ENCODE data around the gene MINDY4. TPM values are rescaled to one million over a fixed set of nuclear protein-coding genes. Genes with fewer than 3 reads are reported as not detected.
A peak's percentile ranks its signal among the peaks of the same experiment; 100 is the strongest.

MINDY4 gene
- total RNA-seq, 1 experiment from 2014 or later = 2.1 TPM

DNA sequence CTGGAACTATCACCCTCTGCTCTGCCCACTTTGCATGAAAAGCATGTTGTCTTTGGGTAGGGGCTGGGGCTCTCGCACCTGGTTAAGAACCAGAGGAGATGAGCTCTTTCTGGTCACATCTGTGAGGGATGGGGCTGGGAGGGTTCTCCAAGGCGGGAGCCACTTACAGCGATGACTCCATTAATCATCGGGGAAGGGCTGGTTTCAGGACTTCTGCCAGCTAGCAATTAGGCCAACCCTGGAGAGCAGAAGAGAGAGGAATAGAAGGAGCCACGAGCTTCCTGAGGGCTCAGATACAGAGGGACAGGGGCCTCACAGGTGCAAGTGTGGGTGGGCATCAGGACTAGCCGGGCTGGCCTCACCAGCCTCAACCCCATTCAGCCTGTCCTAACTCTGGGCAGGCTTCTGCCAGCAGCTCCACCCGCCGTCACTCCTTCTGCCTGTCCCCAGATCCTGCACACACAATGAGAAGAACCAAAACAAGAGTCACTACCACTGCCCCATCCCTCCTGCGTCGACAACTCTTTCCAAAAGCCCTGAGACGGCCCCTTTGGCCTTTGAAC lies 148.9 kb downstream of the MINDY4 start:
- BruUV-seq (replicated peaks) = no TSS peak
- peaks cover 4% of the 10 kb centered on the region for H3K4me1 ChIP-seq
- no peaks in the 10 kb centered on the region for H3K27me3 ChIP-seq (replicated peaks; ENCODE audit: control insufficient read depth, insufficient read depth, low read length)
- intact Hi-C loops (cut with micrococcal nuclease; ENCODE audit: unreplicated experiment) = no loop called here
- Mint-ChIP-seq H3K27me3 (ENCODE audit: insufficient read depth, unreplicated experiment) (no peaks in the 10 kb centered on the region), H3K36me3 (ENCODE audit: insufficient read depth, unreplicated experiment) (no peaks in the 10 kb centered on the region), H3K4me1 (ENCODE audit: low read depth, unreplicated experiment) (peaks cover 4% of the 10 kb centered on the region), H3K9me3 (ENCODE audit: unreplicated experiment) (no peaks in the 10 kb centered on the region), H3K4me3 (ENCODE audit: unreplicated experiment) (no peak overlapping the region), H3K27ac (ENCODE audit: unreplicated experiment) (no peak overlapping the region)
- ChIA-PET POLR2A (no interaction called here), CTCF (no interaction called here)
- H3K9me3 ChIP-seq = no peaks in the 10 kb centered on the region
- H3K4me3 ChIP-seq (ENCODE audit: low read depth, low read length) = no peak overlapping the region
- peak in 1 of 2 experiments; percentile 21 for DNase-seq
- TF ChIP-seq, protein P1, sequence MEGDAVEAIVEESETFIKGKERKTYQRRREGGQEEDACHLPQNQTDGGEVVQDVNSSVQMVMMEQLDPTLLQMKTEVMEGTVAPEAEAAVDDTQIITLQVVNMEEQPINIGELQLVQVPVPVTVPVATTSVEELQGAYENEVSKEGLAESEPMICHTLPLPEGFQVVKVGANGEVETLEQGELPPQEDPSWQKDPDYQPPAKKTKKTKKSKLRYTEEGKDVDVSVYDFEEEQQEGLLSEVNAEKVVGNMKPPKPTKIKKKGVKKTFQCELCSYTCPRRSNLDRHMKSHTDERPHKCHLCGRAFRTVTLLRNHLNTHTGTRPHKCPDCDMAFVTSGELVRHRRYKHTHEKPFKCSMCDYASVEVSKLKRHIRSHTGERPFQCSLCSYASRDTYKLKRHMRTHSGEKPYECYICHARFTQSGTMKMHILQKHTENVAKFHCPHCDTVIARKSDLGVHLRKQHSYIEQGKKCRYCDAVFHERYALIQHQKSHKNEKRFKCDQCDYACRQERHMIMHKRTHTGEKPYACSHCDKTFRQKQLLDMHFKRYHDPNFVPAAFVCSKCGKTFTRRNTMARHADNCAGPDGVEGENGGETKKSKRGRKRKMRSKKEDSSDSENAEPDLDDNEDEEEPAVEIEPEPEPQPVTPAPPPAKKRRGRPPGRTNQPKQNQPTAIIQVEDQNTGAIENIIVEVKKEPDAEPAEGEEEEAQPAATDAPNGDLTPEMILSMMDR (IDR thresholded peaks at IDR 0.05; ENCODE audit: insufficient read depth in 1 of 2, low read depth in 1 of 2, low read length in 1 of 2, severe bottlenecking in 1 of 2, unreplicated experiment in 1 of 2) = no peak
- no peaks in the 10 kb centered on the region for H3K36me3 ChIP-seq (ENCODE audit: control insufficient read depth, insufficient read depth, low read length)

DNA sequence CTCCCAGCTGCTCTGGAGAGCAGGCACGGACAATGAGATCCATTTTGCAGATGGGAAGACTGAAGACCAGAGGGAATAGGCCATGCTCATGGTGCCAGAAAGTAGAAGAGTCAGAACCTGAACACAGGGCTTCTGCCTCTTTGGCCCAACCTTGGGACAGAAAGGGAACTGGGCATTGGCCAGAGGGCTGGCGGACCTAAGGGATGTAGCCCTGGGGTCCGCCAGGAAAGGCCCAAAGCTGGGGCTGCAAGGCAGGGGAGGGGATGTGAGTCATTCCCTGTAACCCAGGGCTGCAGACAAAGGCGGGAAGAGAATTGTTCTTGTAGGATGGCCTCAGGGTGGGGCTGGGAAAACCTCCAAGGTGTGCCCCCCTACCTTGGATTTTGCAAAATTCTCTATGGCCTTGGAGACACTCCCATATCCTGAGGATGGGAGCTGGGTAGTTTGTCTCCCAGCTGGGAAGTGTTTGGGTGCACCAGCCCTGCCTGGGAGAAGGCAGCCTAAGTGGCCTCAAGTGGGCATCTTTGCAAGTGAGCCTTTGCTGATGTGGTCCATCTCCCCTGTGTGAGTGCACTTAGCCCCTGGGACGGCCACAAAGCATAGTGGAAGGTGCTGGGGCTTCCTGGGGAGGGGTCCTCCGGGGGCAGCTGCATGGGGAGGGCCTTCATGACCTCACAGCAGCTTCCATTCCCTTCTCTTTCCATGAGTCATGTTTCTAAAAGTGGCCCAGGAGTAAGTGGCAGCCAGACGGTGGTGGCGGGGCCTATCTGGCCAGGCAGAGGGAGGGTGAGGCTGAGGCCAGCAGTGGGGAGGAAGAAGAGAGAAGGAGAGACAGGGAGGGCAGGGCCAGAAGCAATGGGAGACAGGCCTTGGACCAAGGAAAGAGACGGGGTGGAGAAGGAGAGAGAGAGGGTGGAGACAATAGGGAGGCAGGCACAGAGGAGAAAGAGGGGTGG lies 149.6 kb downstream of the MINDY4 start:
- POLR2A ChIA-PET = no interaction called here
- no peak overlapping the region for H3K4me3 Mint-ChIP-seq (ENCODE audit: unreplicated experiment)
- no peaks in the 10 kb centered on the region for H3K27me3 Mint-ChIP-seq (ENCODE audit: insufficient read depth, unreplicated experiment)
- Histone ChIP-seq H3K36me3 (ENCODE audit: control insufficient read depth, insufficient read depth, low read length) (no peaks in the 10 kb centered on the region), H3K9me3 (no peaks in the 10 kb centered on the region), H3K4me3 (ENCODE audit: low read depth, low read length) (no peak overlapping the region), H3K4me1 (no peaks in the 10 kb centered on the region), H3K27me3 (replicated peaks; ENCODE audit: control insufficient read depth, insufficient read depth, low read length) (no peaks in the 10 kb centered on the region)
- H3K36me3 Mint-ChIP-seq (ENCODE audit: insufficient read depth, unreplicated experiment) = no peaks in the 10 kb centered on the region
- no peaks in the 10 kb centered on the region for H3K9me3 Mint-ChIP-seq (ENCODE audit: unreplicated experiment)
- BruUV-seq (replicated peaks) = no TSS peak
- CTCF ChIA-PET = no interaction called here
- peak in 1 of 2 experiments; percentile 22 for DNase-seq
- no peaks in the 10 kb centered on the region for H3K4me1 Mint-ChIP-seq (ENCODE audit: low read depth, unreplicated experiment)
- no peak overlapping the region for H3K27ac Mint-ChIP-seq (ENCODE audit: unreplicated experiment)
- TF ChIP-seq, protein P1 (IDR thresholded peaks at IDR 0.05; ENCODE audit: insufficient read depth in 1 of 2, low read depth in 1 of 2, low read length in 1 of 2, severe bottlenecking in 1 of 2, unreplicated experiment in 1 of 2) = no peak
- intact Hi-C loops (cut with micrococcal nuclease; ENCODE audit: unreplicated experiment) = no loop called here

DNA sequence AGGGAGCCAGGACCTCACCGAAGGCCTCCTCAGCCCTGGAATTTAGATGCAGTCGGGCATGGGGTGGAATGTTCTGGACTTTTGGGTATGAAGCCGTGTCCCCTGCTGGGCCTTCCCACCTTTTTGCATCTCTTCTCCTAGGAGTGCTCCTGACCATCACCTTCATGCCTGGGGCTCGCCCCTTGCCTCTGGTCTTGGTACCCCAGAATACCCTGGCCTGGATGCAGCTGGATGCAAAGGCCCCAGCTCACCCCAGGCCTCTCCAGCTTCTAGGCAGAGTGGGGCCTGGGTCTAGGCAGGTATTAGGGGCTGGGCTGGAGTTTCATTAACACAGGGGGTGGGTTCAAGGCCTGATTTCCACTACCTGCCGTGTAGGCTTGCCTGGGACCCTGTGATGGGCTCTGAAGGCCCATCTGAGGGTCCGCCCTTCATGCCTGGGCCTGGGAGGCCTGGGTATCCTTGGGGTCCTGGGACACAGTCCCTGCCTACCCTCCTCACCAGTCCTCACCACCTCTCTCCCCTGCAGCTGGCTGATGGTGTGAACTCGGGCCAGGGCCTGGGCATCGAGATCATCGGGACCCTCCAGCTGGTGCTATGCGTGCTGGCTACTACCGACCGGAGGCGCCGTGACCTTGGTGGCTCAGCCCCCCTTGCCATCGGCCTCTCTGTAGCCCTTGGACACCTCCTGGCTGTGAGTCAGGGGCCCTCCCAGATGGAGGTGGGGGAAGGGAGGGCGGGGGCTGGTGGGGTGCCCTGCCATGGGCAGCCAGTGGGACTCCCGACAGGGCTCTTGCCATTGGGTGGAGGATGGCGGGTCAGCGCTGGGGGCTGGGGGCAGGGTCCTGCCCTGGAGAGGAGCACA lies 150.6 kb downstream of the MINDY4 start:
- TF ChIP-seq, protein P1 (IDR thresholded peaks at IDR 0.05; ENCODE audit: insufficient read depth in 1 of 2, low read depth in 1 of 2, low read length in 1 of 2, severe bottlenecking in 1 of 2, unreplicated experiment in 1 of 2) = no peak
- no peaks in the 10 kb centered on the region for H3K36me3 Mint-ChIP-seq (ENCODE audit: insufficient read depth, unreplicated experiment)
- ChIA-PET CTCF (no interaction called here), POLR2A (no interaction called here)
- no peaks in the 10 kb centered on the region for H3K27me3 Mint-ChIP-seq (ENCODE audit: insufficient read depth, unreplicated experiment)
- no peak overlapping the region for H3K27ac Mint-ChIP-seq (ENCODE audit: unreplicated experiment)
- no peak overlapping the region for H3K4me3 Mint-ChIP-seq (ENCODE audit: unreplicated experiment)
- H3K4me1 ChIP-seq = no peaks in the 10 kb centered on the region
- H3K9me3 ChIP-seq = no peaks in the 10 kb centered on the region
- no peak overlapping the region for H3K4me3 ChIP-seq (ENCODE audit: low read depth, low read length)
- H3K4me1 Mint-ChIP-seq (ENCODE audit: low read depth, unreplicated experiment) = no peaks in the 10 kb centered on the region
- no peaks in the 10 kb centered on the region for H3K27me3 ChIP-seq (replicated peaks; ENCODE audit: control insufficient read depth, insufficient read depth, low read length)
- no peaks in the 10 kb centered on the region for H3K36me3 ChIP-seq (ENCODE audit: control insufficient read depth, insufficient read depth, low read length)
- DNase-seq = peak in 1 of 2 experiments; percentile 12
- H3K9me3 Mint-ChIP-seq (ENCODE audit: unreplicated experiment) = no peaks in the 10 kb centered on the region
- no TSS peak for BruUV-seq (replicated peaks)
- intact Hi-C loops (cut with micrococcal nuclease; ENCODE audit: unreplicated experiment) = no loop called here
